HepG2 (cell line): Measurements from ENCODE around the gene ABCA2. TPM values are rescaled to one million over a fixed set of nuclear protein-coding genes. Genes with fewer than 3 reads are reported as not detected.
A peak's percentile ranks its signal among the peaks of the same experiment; 100 is the strongest.

Source experiments
- EP300 ChIP-seq, 3 experiments: sonication (generic) in 1 of 3; formaldehyde crosslinking in 1 of 3; IDR thresholded peaks; 2 replicates each; pipeline versions ENCODE4 v1.5.1 to v1.6.1; 2011 to 2020; ENCODE audit warnings: low read depth in 2 of 3, low read length in 2 of 3, borderline replicate concordance in 1 of 3, improper control_type of control experiment in 1 of 3, mild to moderate bottlenecking in 1 of 3, missing genetic modification reagents in 1 of 3, moderate library complexity in 1 of 3
- FOXJ3 ChIP-seq: sonication (generic); formaldehyde crosslinking; IDR thresholded peaks from 2 replicates; pipeline ENCODE4 v1.4.0; 2020; ENCODE audit warnings: missing genetic modification reagents, mild to moderate bottlenecking, borderline replicate concordance
- FOXO1 ChIP-seq: sonication (generic); formaldehyde crosslinking; IDR thresholded peaks from 2 replicates; pipeline ENCODE4 v1.4.0; 2020; ENCODE audit warnings: missing genetic modification reagents
- KDM5B ChIP-seq: sonication (generic); formaldehyde crosslinking; IDR thresholded peaks from 2 replicates; pipeline ENCODE4 v1.4.0; 2020; ENCODE audit warnings: missing genetic modification reagents, mild to moderate bottlenecking, borderline replicate concordance
- SOX13 ChIP-seq, 3 experiments: fragments of 450-650 bp in 1 of 3; sonication (generic) in 1 of 3; formaldehyde crosslinking in 1 of 3; IDR thresholded peaks in 2 of 3; conservative IDR thresholded peaks in 1 of 3; 2 replicates each; pipeline versions ENCODE4 v1.5.0 to v1.6.1; 2016 to 2020; ENCODE audit warnings: antibody characterized with exemption in 1 of 3, mild to moderate bottlenecking in 1 of 3, missing compliant biosample characterization in 1 of 3, missing genetic modification reagents in 1 of 3, moderate library complexity in 1 of 3
- U2AF1 ChIP-seq: fragments of 200-400 bp; formaldehyde crosslinking; optimal IDR thresholded peaks from 2 replicates; pipeline ENCODE3; 2017; ENCODE audit warnings: mild to moderate bottlenecking, low read depth, low read length
- ZBTB4 ChIP-seq: sonication (generic); formaldehyde crosslinking; IDR thresholded peaks from 2 replicates; pipeline ENCODE4 v1.4.0; 2020; ENCODE audit warnings: missing genetic modification reagents, mild to moderate bottlenecking, borderline replicate concordance
- ZNF34 ChIP-seq: sonication (generic); formaldehyde crosslinking; IDR thresholded peaks from 2 replicates; pipeline ENCODE4 v1.4.0; 2020; ENCODE audit warnings: mild to moderate bottlenecking, missing genetic modification reagents, borderline replicate concordance
- ZNF746 ChIP-seq: sonication (generic); formaldehyde crosslinking; IDR thresholded peaks from 2 replicates; pipeline ENCODE4 v1.8.0; 2022; ENCODE audit warnings: mild to moderate bottlenecking, missing genetic modification reagents
- ZNF775 ChIP-seq: sonication (generic); formaldehyde crosslinking; IDR thresholded peaks from 2 replicates; pipeline ENCODE4 v1.4.0; 2020; ENCODE audit warnings: missing genetic modification reagents, mild to moderate bottlenecking, moderate library complexity, borderline replicate concordance
- ZXDC ChIP-seq: sonication (generic); formaldehyde crosslinking; IDR thresholded peaks from 2 replicates; pipeline ENCODE4 v1.5.0; 2020; ENCODE audit warnings: mild to moderate bottlenecking, missing genetic modification reagents
- polyA plus RNA-seq, 8 experiments: library from polyadenylated mRNA; depleted of rRNA in 3 of 8; stranded (reverse) in 7 of 8; unstranded in 1 of 8; fragments of >200 nt; fragmentation: Illumina TruSeq in 4 of 8; extraction: Trizol in 4 of 8; gene quantifications; 2 replicates each; pipeline versions ENCODE4 v1.2.1 to v1.2.3, GENCODE V29; 2011 to 2016; ENCODE audit warnings: low read depth in 4 of 8, missing spikeins in 1 of 8, mixed read lengths in 1 of 8; ENCODE audit not compliant: insufficient read depth in 1 of 8
- total RNA-seq, 5 experiments: library from RNA; depleted of rRNA; stranded (reverse); fragments of >200 nt; fragmentation: Illumina TruSeq; extraction: Trizol; gene quantifications; 2 replicates each; pipeline ENCODE4 v1.2.3, GENCODE V29; 2016; ENCODE audit warnings: low read depth in 1 of 5
- TF ChIP-seq, protein P1 (sequence below), 2 experiments: sonication (generic) in 1 of 2; formaldehyde crosslinking in 1 of 2; IDR thresholded peaks; 2 replicates each; pipeline versions ENCODE4 v1.4.0 to v1.6.1; 2018 to 2020; ENCODE audit warnings: missing genetic modification reagents in 2 of 2, borderline replicate concordance in 1 of 2, low read depth in 1 of 2, mild to moderate bottlenecking in 1 of 2, missing biosample characterization in 1 of 2
- TF ChIP-seq, protein P2 (sequence below): sonication (generic); formaldehyde crosslinking; IDR thresholded peaks from 2 replicates; pipeline ENCODE4 v1.8.0; 2022; ENCODE audit warnings: low read depth, missing genetic modification reagents
- TF ChIP-seq, protein P3 (sequence below): sonication (generic); formaldehyde crosslinking; IDR thresholded peaks from 2 replicates; pipeline ENCODE4 v1.5.0; 2020; ENCODE audit warnings: missing genetic modification reagents

Gene ABCA2
- total and polyA plus RNA-seq, 2 of the 13 experiments (the other 11 are each of a cell fraction or from before 2014, with no cell fraction given): 2.9 to 19.2 TPM

DNA sequence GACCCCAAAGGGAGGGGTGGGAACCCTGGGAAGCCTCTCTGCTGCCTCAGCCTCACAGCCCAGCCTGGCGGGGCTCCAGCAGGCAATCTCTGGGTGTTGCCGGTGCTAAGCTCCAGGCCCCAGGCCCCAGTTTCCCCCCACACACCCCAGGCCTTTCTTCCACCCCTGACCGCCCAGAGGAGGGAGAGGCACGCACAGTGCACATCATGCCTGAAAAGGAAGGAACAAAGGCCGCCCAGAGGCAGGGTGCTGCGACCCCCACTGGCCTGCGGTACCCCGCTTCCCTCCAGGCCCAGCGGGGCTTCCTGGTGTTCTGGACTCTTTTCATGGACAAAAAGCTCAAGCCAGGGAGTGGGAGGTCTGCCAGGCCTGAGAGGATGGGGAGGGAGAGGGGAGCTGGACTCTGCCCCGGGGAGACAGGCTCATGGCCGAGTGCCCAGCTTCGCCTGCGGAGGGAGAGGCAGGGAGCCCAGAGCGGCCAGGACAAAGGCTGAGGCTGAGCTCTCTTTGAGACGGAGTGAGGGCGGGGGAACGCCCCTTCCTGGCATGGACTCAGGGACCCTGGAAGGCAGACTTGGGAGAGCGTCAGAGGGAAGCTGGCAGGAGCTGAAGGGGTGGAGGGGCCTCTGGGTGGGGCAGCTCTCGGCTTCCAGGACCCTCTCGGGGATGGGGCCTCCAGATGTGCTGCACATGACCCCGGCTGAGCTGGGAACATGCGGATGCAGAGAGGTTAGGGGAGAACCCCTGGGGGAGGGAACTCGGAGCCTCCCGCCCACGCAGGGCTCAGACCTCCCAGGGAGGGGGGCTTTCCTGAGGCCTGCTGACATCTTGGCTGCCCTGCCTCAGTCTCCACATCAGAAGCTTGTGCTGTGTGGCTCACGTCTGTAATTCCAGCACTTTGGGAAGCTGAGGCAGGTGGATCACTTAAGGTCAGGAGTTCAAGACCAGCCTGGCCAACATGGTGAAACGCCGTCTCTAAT is 27.6 kb upstream of the ABCA2 start (continued):
- TF ChIP-seq, protein P1, sequence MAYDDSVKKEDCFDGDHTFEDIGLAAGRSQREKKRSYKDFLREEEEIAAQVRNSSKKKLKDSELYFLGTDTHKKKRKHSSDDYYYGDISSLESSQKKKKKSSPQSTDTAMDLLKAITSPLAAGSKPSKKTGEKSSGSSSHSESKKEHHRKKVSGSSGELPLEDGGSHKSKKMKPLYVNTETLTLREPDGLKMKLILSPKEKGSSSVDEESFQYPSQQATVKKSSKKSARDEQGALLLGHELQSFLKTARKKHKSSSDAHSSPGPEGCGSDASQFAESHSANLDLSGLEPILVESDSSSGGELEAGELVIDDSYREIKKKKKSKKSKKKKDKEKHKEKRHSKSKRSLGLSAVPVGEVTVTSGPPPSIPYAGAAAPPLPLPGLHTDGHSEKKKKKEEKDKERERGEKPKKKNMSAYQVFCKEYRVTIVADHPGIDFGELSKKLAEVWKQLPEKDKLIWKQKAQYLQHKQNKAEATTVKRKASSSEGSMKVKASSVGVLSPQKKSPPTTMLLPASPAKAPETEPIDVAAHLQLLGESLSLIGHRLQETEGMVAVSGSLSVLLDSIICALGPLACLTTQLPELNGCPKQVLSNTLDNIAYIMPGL (CRISPR knock-in tag; IDR thresholded peaks at IDR 0.05; ENCODE audit: borderline replicate concordance in 1 of 2, low read depth in 1 of 2): peak; percentile 47 to 70; a peak in 2 of 4 replicates
- TF ChIP-seq U2AF1: no peak
- peak in 1 of 2 experiments; percentile 47; a peak in 1 of 4 replicates for TF ChIP-seq EP300 (IDR thresholded peaks at IDR 0.05; ENCODE audit: low read depth in 2 of 2, low read length in 2 of 2)
- no peak for TF ChIP-seq EP300 (CRISPR knock-in tag; IDR thresholded peaks at IDR 0.05; ENCODE audit: borderline replicate concordance)
- TF ChIP-seq ZNF775 (CRISPR knock-in tag): no peak
- TF ChIP-seq FOXJ3: no peak
- no peak for TF ChIP-seq FOXO1 (CRISPR knock-in tag)
- TF ChIP-seq ZNF34 (CRISPR knock-in tag): no peak
- no peak for TF ChIP-seq SOX13 (IDR thresholded peaks at IDR 0.05)
- peak in 1 of 2 experiments; percentile 60; a peak in 2 of 4 replicates for TF ChIP-seq SOX13 (CRISPR knock-in tag; conservative IDR thresholded peaks at IDR 0.05 in 1 of 2, IDR thresholded peaks at IDR 0.05 in 1 of 2)
- no peak for TF ChIP-seq ZBTB4 (CRISPR knock-in tag)
- peak; percentile 94 for TF ChIP-seq ZNF746 (CRISPR knock-in tag)
- TF ChIP-seq KDM5B (CRISPR knock-in tag): peak; percentile 36; the same call in 1 of the 2 replicates
- TF ChIP-seq, protein P2, sequence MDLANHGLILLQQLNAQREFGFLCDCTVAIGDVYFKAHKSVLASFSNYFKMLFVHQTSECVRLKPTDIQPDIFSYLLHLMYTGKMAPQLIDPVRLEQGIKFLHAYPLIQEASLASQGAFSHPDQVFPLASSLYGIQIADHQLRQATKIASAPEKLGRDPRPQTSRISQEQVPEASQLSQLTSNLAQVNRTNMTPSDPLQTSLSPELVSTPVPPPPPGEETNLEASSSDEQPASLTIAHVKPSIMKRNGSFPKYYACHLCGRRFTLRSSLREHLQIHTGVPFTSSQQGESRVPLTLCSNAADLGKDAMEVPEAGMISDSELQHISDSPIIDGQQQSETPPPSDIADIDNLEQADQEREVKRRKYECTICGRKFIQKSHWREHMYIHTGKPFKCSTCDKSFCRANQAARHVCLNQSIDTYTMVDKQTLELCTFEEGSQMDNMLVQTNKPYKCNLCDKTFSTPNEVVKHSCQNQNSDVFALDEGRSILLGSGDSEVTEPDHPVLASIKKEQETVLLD: no peak
- TF ChIP-seq, protein P3, sequence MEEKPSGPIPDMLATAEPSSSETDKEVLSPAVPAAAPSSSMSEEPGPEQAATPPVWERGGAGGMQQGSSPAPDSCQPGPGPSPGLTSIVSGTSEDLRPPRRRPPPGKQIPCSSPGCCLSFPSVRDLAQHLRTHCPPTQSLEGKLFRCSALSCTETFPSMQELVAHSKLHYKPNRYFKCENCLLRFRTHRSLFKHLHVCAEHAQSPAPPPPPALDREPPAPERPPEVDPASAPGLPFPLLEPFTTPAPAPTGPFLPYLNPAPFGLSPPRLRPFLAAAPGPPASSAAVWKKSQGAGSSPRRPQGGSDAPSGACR (CRISPR knock-in tag): no peak
- TF ChIP-seq ZXDC: no peak
